Body of pancreas (tissue), 4 donors: ENCODE results near the gene FXYD3.

Source experiments
- CTCF ChIP-seq, 7 experiments: fragments of 450-650 bp in 4 of 7; fragments of 200-600 bp in 3 of 7; sonication (generic) in 3 of 7; IDR thresholded peaks; one replicate each; pipeline ENCODE4 v1.5.1; 2016 to 2019; ENCODE audit warnings: antibody characterized with exemption in 7 of 7
- POLR2A ChIP-seq, 3 donors: fragments of 450-650 bp; IDR thresholded peaks; one replicate each; pipeline ENCODE4 v1.6.1; 2016; ENCODE audit warnings: antibody characterized with exemption in 3 of 3, mild to moderate bottlenecking in 2 of 3

DNA sequence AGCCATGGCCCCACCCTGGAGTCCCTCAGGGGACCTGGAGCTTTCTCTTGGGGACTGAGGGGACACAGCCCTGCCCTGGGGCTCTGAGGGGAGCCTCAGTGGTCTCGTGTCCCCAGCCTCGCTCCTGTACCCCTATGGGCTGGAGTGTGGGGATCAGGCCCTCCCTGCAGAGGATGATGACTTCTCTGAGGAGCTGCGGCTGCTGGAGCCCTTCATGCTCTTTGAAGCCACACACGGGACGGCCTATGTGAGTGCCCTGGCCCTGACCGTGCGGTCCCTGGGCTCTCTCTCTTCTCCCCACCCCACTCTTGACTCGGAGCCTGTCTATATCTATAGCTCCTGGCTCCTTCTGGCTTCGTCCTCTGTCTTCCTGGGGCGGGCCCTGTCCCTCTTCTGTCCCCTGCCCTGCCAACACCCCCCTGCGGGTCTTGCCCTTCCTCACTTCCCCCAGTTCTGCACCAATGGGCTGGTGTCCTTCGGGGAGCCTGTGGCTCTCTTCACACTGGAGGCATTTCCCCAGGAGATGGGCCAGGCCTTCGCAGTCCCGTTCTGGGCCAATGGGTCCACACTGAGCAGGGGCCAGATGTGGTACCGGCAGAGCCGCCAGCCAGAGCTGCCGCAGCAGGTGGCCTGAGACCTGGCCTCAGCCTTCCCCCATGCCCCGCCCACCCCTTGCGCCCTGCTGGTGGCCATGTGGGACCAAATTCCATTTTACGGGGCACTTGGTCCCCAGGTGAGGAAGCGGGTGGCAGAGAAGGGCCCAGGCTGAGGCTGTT, 41.0 kb upstream of the FXYD3 start:
- TF ChIP-seq CTCF (IDR thresholded peaks at IDR 0.05) (no peak), POLR2A (IDR thresholded peaks at IDR 0.05) (no peak)
